GM23338 (cell line): ENCODE results near the gene TMPRSS9. TPM values are rescaled to one million over a fixed set of nuclear protein-coding genes. Genes with fewer than 3 reads are reported as not detected.

Experiments used
- ATAC-seq: fragments of 200-7000 bp; cut with Tn5 transposase; 3 replicates; pipeline ENCODE4 v1.9.1; 2020
- DNase-seq: peaks from one replicate; pipeline ENCODE4 v3.0.0-alpha.2; 2015; ENCODE audit warnings: low spot score
- H2AFZ ChIP-seq: fragments of 200-600 bp; sonication (generic); 2 replicates; pipeline ENCODE4 v1.8.0; 2016; ENCODE audit warnings: antibody characterized with exemption, mild to moderate bottlenecking, moderate library complexity
- H3F3A ChIP-seq: fragments of 200-600 bp; sonication (generic); replicated peaks from 2 replicates; pipeline ENCODE4 v1.8.0; 2017; ENCODE audit warnings: antibody characterized with exemption, mixed run types, low read depth
- H3K27ac ChIP-seq: fragments of 200-600 bp; sonication (generic); 2 replicates; pipeline ENCODE4 v1.6.1; 2016; ENCODE audit warnings: low read depth
- H3K27me3 ChIP-seq: fragments of 200-600 bp; sonication (generic); 2 replicates; pipeline ENCODE4 v1.8.0; 2016; ENCODE audit warnings: mild to moderate bottlenecking, mixed run types, moderate library complexity; ENCODE audit not compliant: insufficient read depth
- H3K36me3 ChIP-seq: fragments of 200-600 bp; sonication (generic); 2 replicates; pipeline ENCODE4 v1.8.0; 2016; ENCODE audit warnings: mild to moderate bottlenecking; ENCODE audit not compliant: insufficient read depth
- H3K4me1 ChIP-seq: fragments of 200-600 bp; sonication (generic); 2 replicates; pipeline ENCODE4 v1.8.0; 2016; ENCODE audit warnings: mild to moderate bottlenecking, moderate library complexity; ENCODE audit not compliant: insufficient read depth
- H3K4me2 ChIP-seq: fragments of 200-600 bp; sonication (generic); 2 replicates; pipeline ENCODE4 v1.7.1; 2017; ENCODE audit warnings: mixed run types
- H3K4me3 ChIP-seq: fragments of 200-600 bp; sonication (generic); 2 replicates; pipeline ENCODE4 v1.6.1; 2016; ENCODE audit warnings: mixed run types
- H3K79me2 ChIP-seq: fragments of 200-600 bp; sonication (generic); replicated peaks from 2 replicates; pipeline ENCODE4 v1.8.0; 2017; ENCODE audit warnings: mild to moderate bottlenecking; ENCODE audit not compliant: insufficient read depth
- H3K9me2 ChIP-seq: fragments of 200-600 bp; sonication (generic); 2 replicates; pipeline ENCODE4 v1.8.0; 2017; ENCODE audit not compliant: insufficient read depth
- H4K20me1 ChIP-seq: fragments of 200-600 bp; sonication (generic); replicated peaks from 2 replicates; pipeline ENCODE4 v1.8.0; 2017; ENCODE audit warnings: mild to moderate bottlenecking; ENCODE audit not compliant: insufficient read depth
- H3K27ac Mint-ChIP-seq: 2 replicates; pipeline ENCODE4 v1.8.0; 2020; ENCODE audit warnings: inconsistent platforms, mild to moderate bottlenecking, moderate library complexity, mixed read lengths
- H3K27me3 Mint-ChIP-seq: 3 replicates; pipeline ENCODE4 v1.8.0; 2022; ENCODE audit warnings: low read depth, mild to moderate bottlenecking, moderate library complexity, mixed read lengths, inconsistent platforms; ENCODE audit not compliant: insufficient read depth, poor library complexity
- H3K36me3 Mint-ChIP-seq: 3 replicates; pipeline ENCODE4 v1.8.0; 2021; ENCODE audit warnings: low read depth, mild to moderate bottlenecking, inconsistent platforms, moderate library complexity, mixed read lengths
- H3K4me1 Mint-ChIP-seq: 3 replicates; pipeline ENCODE4 v1.8.0; 2020; ENCODE audit warnings: mild to moderate bottlenecking, inconsistent platforms, mixed read lengths
- H3K4me3 Mint-ChIP-seq: 3 replicates; pipeline ENCODE4 v1.8.0; 2021; ENCODE audit warnings: moderate library complexity, mild to moderate bottlenecking, inconsistent platforms, mixed read lengths
- H3K9me3 Mint-ChIP-seq: 3 replicates; pipeline ENCODE4 v1.8.0; 2020; ENCODE audit warnings: moderate library complexity, mild to moderate bottlenecking, inconsistent platforms, mixed read lengths
- CREB1 ChIP-seq: fragments of 250-450 bp; sonication (Bioruptor Pico); IDR thresholded peaks from 2 replicates; pipeline ENCODE4 v1.5.0; 2020; ENCODE audit warnings: low read depth, mild to moderate bottlenecking, moderate library complexity
- EZH2phosphoT487 ChIP-seq: fragments of 200-600 bp; sonication (generic); IDR thresholded peaks from one replicate; pipeline ENCODE4 v1.8.1; 2018; ENCODE audit warnings: antibody characterized with exemption; ENCODE audit not compliant: unreplicated experiment
- POLR2AphosphoS5 ChIP-seq: IDR thresholded peaks from 2 replicates; pipeline ENCODE4 v1.6.1; 2016; ENCODE audit warnings: antibody characterized with exemption, low read depth
- STAT1 ChIP-seq: IDR thresholded peaks from one replicate; pipeline ENCODE4 v1.6.1; 2016; ENCODE audit warnings: antibody characterized with exemption; ENCODE audit not compliant: unreplicated experiment
- ZNF114 ChIP-seq: fragments of 250-450 bp; sonication (Bioruptor Pico); IDR thresholded peaks from 2 replicates; pipeline ENCODE4 v1.5.0; 2020; ENCODE audit warnings: mild to moderate bottlenecking, moderate library complexity
- polyA plus RNA-seq: library from polyadenylated mRNA; unstranded; fragments of >200 nt; fragmentation: Nextera tagmentation; extraction: Ambion mirVana; gene quantifications from 2 replicates; pipeline ENCODE4 v1.2.1, GENCODE V29; 2016
- total RNA-seq: library from RNA; depleted of rRNA; stranded (reverse); fragments of >200 nt; shearing (Covaris generic); gene quantifications from 2 replicates; pipeline ENCODE4 v1.2.3, GENCODE V29; 2014
- TF ChIP-seq, protein P1 (sequence below), 2 experiments: fragments of 200-600 bp in 1 of 2; sonication (generic) in 1 of 2; conservative IDR thresholded peaks; 2 replicates each; pipeline versions ENCODE4 v1.5.1 to v1.6.1; 2016 to 2017; ENCODE audit warnings: antibody characterized with exemption in 2 of 2, low read depth in 2 of 2, mild to moderate bottlenecking in 2 of 2, moderate library complexity in 1 of 2
- TF ChIP-seq, protein P2 (sequence below): fragments of 250-450 bp; sonication (Bioruptor Pico); IDR thresholded peaks from 2 replicates; pipeline ENCODE4 v1.5.0; 2020; ENCODE audit warnings: mild to moderate bottlenecking, moderate library complexity

TMPRSS9 gene
- total and polyA plus RNA-seq, 2 experiments from 2014 or later: 0.05 to 0.28 TPM

- peaks cover 32% of the 10 kb centered on the region for H3K4me1 Mint-ChIP-seq
- no peak overlapping the region for H3K27ac Mint-ChIP-seq
Measured at GRCh38 chr19:2334986-2335846, 24.8 kb upstream of the TMPRSS9 start.

More at GRCh38 chr19:2334986-2335846, 24.8 kb upstream of the TMPRSS9 start:
- no peak overlapping the region for H3K4me2 ChIP-seq
- H3K27ac ChIP-seq: 0 out of 2 replicates have a peak overlapping the region, but pooled peaks have one; percentile 39
- TF ChIP-seq CREB1 (no peak), STAT1 (no peak), EZH2phosphoT487 (no peak), ZNF114 (CRISPR knock-in tag) (no peak), POLR2AphosphoS5 (no peak)
- TF ChIP-seq, protein P1, sequence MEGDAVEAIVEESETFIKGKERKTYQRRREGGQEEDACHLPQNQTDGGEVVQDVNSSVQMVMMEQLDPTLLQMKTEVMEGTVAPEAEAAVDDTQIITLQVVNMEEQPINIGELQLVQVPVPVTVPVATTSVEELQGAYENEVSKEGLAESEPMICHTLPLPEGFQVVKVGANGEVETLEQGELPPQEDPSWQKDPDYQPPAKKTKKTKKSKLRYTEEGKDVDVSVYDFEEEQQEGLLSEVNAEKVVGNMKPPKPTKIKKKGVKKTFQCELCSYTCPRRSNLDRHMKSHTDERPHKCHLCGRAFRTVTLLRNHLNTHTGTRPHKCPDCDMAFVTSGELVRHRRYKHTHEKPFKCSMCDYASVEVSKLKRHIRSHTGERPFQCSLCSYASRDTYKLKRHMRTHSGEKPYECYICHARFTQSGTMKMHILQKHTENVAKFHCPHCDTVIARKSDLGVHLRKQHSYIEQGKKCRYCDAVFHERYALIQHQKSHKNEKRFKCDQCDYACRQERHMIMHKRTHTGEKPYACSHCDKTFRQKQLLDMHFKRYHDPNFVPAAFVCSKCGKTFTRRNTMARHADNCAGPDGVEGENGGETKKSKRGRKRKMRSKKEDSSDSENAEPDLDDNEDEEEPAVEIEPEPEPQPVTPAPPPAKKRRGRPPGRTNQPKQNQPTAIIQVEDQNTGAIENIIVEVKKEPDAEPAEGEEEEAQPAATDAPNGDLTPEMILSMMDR (conservative IDR thresholded peaks at IDR 0.05; ENCODE audit: low read depth in 2 of 2): no peak
- TF ChIP-seq, protein P2, sequence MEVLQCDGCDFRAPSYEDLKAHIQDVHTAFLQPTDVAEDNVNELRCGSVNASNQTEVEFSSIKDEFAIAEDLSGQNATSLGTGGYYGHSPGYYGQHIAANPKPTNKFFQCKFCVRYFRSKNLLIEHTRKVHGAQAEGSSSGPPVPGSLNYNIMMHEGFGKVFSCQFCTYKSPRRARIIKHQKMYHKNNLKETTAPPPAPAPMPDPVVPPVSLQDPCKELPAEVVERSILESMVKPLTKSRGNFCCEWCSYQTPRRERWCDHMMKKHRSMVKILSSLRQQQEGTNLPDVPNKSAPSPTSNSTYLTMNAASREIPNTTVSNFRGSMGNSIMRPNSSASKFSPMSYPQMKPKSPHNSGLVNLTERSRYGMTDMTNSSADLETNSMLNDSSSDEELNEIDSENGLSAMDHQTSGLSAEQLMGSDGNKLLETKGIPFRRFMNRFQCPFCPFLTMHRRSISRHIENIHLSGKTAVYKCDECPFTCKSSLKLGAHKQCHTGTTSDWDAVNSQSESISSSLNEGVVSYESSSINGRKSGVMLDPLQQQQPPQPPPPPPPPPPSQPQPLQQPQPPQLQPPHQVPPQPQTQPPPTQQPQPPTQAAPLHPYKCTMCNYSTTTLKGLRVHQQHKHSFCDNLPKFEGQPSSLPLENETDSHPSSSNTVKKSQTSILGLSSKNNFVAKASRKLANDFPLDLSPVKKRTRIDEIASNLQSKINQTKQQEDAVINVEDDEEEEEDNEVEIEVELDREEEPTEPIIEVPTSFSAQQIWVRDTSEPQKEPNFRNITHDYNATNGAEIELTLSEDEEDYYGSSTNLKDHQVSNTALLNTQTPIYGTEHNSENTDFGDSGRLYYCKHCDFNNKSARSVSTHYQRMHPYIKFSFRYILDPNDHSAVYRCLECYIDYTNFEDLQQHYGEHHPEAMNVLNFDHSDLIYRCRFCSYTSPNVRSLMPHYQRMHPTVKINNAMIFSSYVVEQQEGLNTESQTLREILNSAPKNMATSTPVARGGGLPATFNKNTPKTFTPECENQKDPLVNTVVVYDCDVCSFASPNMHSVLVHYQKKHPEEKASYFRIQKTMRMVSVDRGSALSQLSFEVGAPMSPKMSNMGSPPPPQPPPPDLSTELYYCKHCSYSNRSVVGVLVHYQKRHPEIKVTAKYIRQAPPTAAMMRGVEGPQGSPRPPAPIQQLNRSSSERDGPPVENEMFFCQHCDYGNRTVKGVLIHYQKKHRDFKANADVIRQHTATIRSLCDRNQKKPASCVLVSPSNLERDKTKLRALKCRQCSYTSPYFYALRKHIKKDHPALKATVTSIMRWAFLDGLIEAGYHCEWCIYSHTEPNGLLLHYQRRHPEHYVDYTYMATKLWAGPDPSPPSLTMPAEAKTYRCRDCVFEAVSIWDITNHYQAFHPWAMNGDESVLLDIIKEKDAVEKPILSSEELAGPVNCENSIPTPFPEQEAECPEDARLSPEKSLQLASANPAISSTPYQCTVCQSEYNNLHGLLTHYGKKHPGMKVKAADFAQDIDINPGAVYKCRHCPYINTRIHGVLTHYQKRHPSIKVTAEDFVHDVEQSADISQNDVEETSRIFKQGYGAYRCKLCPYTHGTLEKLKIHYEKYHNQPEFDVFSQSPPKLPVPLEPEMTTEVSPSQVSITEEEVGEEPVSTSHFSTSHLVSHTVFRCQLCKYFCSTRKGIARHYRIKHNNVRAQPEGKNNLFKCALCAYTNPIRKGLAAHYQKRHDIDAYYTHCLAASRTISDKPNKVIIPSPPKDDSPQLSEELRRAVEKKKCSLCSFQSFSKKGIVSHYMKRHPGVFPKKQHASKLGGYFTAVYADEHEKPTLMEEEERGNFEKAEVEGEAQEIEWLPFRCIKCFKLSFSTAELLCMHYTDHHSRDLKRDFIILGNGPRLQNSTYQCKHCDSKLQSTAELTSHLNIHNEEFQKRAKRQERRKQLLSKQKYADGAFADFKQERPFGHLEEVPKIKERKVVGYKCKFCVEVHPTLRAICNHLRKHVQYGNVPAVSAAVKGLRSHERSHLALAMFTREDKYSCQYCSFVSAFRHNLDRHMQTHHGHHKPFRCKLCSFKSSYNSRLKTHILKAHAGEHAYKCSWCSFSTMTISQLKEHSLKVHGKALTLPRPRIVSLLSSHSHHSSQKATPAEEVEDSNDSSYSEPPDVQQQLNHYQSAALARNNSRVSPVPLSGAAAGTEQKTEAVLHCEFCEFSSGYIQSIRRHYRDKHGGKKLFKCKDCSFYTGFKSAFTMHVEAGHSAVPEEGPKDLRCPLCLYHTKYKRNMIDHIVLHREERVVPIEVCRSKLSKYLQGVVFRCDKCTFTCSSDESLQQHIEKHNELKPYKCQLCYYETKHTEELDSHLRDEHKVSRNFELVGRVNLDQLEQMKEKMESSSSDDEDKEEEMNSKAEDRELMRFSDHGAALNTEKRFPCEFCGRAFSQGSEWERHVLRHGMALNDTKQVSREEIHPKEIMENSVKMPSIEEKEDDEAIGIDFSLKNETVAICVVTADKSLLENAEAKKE (CRISPR knock-in tag): no peak
- peaks cover 47% of the 10 kb centered on the region for H3K79me2 ChIP-seq
- peaks cover 24% of the 10 kb centered on the region for H3F3A ChIP-seq
- H3K9me2 ChIP-seq: no peaks in the 10 kb centered on the region; the same call in 1 of the 2 replicates
- ATAC-seq: no peak
- H4K20me1 ChIP-seq: peaks cover 9% of the 10 kb centered on the region
- Mint-ChIP-seq H3K4me3 (no peak overlapping the region), H3K9me3 (peaks cover 13% of the 10 kb centered on the region), H3K36me3 (peaks cover 24% of the 10 kb centered on the region), H3K27me3 (peaks cover 20% of the 10 kb centered on the region)
- no peaks in the 10 kb centered on the region for H3K36me3 ChIP-seq
- no peaks in the 10 kb centered on the region for H3K27me3 ChIP-seq
- peaks cover 10% of the 10 kb centered on the region for H3K4me1 ChIP-seq
- DNase-seq: no peak
- H2AFZ ChIP-seq: no peak overlapping the region
- no peak overlapping the region for H3K4me3 ChIP-seq
